Measurements from ENCODE around the gene RNF157.
"Not testable (repeated sequence)": the region's sequence is repeated elsewhere in the genome, so short reads cannot be mapped to it uniquely, and the experiment has no call there.

The RNF157 gene

DNA sequence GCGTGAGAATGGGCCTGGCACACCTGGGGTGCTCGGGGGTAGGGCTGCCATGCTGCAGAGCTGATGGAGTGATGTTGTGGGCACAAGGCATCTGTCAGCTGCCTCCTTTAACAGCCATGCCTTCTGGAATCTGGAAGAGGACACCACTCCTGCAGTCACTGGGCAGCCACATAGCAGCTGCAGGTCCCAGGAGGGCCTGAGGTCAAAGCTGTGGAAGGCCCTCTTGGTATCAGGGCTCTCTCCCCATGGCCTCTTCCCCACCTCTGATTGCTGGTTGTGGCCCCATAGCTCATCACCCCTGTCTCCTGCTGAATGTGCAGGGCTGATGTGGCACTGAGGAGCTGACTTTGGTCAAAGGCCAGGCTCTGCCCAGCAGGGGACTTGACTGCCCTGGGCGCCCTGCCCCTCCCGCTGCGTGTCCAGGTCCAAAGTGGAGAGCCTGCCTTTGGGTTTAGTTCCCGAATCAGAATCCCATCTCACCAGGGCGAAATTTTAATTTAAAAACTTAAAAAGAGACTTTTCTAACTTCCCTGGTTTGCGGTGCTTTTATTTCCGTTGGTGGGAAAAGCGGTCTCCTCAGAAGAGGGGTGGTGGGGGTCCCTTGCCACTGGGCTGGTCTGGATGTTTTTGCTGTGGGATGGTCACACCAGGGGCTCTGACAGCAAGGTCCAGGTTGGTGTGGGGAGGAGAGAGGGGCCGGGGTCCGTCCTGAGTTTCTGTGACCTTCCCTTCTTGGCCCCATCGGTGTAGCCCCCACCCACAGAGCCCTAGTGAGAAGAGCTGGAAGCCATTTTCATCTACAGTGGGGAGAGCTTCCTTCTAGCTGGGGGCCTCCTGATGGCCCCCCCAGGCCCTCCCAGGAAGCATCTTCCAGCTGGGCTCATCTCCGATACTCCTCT is 30.7 kb upstream of the RNF157 start:
- no peak for DNase-seq (ENCODE audit: low read depth)

DNA sequence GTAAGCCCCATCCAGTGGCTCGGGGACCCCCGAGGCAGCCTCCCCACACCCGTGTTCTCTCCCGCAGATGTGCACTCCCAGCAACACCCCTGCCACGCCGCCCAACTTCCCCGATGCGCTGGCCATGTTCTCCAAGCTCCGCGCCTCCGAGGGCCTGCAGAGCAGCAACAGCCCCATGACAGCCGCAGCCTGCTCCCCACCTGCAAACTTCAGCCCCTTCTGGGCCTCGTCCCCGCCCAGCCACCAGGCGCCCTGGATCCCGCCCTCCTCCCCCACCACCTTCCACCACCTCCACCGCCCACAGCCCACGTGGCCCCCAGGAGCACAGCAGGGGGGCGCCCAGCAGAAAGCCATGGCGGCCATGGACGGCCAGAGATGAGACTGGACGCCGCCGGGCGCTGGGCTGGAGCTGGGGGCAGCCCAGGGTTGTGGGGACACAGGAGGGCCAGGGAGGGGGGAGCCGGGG is 29.9 kb upstream of the RNF157 start:
- no peak for DNase-seq (ENCODE audit: low read depth)

DNA sequence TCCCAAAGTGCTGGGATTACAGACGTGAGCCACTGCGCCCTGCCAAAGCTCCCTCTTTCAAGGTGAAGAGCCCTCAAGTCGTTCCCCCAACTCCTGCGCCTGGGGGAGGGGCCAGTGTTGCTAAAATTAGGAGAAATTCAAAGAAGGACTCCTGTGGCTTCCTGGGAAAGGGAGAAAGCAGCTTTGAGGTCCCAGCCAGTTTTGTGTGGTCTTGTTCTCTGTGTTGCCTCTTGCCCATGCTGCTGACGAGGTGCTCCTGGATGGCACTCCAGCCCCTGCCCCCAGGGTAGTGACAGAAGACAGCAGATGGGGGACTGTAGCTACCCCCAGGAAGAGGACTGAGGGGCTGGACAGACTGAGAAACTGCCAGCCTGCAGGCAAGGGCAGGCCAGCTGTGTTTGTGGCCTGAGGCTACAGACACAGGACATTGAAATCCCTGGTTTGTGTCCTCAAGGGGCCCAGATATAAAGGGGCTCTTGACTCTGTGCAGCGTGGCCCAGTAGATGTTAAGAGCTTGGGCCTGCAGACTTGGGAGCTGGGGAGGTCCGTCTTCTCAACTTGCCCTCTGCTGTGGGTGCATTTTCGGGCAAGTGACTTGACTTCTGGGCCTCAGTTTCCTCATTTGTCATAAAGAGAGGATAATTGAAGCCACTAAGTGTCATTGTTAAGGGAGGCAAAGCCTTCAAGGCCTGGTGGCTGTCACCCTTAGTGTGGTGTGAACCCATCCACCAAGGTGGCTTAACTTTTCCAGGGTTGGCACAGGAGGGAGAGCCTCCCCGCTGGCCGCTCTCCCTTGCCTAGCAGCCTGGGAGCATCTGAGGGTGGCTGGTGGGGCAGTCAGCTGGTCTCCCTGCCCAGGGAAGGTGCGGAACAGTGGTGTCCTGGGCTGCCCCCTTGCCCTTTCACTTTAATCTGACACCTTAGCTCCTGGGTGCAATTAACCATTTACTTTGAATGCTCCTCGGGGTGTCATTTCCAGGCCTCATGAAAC is 29.0 kb upstream of the RNF157 start:
- no peak for DNase-seq (ENCODE audit: low read depth)

DNA sequence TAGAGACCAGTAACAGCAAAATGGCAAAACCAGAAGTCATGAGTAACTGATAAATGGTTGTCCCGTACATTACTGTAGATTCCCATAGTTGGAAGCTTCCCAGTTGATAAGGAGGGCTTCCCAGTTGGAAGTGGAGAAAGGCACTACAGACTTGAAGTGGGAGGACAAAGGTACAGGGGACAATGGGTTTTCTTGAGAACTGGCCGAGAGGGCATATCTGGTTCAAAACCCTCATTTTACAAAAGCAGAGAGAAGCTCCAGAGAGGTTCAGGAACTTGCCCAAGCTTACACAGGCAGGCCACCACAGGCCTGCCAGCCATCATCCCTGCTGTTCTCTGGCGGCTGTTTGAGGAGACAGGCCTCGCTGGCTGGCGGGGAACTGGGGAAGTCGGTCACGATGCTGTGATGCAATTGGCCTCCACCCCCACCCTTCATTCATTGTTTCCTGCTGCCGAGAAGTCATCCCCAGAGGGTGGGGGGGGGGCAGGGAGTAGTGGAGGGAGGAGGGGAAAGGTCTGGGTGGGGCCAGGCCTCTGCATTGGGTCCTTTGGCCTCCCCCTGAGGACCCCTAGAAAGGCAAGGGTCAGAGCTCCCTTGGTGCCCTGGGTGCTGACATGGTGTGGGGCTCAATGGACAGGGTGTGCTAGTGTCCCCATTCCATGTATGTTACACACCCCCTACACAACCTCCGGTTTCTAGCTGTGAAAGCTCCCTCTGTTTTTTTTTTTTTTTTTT is 27.9 kb upstream of the RNF157 start:
- peak; percentile 74 for DNase-seq (ENCODE audit: low read depth)

DNA sequence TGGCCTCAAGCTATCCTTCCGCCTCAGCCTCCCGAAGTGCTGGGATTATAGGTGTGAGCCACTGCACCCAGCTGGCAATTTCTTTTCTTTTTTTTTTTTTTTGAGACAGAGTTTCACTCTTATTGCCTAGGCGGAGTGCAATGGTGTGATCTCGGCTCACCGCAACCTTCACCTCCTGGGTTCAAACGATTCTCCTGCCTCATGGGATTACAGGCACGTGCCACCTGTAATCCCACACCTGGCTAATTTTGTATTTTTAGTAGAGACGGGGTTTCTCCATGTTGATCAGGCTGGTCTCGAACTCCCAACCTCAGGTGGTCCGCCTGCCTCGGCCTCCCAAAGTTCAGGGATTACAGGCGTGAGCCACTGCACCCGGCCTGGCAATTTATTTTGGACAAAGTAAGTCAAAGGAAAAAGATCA is 27.3 kb upstream of the RNF157 start:
- DNase-seq (ENCODE audit: low read depth), result not testable (repeated sequence)

DNA sequence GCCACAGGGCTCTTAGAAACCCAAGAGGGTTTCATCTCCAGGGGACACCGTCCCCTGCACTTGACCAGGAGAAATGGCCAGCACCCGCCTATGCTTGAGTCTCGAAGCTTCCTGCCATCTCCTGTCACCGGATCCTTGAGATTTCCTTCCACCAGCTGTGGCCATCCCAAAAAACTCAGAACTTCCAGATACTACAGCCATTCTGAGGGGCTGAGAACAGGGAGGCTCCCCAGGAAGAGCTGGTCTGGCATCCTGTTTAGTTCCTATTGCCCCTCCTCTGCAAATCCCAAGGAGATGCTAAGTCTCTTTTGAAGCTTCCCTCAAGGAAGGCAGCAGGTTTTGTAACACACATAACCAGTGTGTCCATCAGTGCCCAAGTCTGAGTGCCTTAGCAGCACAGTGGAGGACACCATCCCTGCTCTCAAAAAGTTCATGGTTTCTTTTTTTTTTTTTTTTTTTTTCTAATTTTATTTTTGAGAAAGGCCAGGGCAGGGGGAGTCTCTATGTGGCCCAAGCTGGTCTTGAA is 26.8 kb upstream of the RNF157 start:
- DNase-seq (ENCODE audit: low read depth), result no peak

DNA sequence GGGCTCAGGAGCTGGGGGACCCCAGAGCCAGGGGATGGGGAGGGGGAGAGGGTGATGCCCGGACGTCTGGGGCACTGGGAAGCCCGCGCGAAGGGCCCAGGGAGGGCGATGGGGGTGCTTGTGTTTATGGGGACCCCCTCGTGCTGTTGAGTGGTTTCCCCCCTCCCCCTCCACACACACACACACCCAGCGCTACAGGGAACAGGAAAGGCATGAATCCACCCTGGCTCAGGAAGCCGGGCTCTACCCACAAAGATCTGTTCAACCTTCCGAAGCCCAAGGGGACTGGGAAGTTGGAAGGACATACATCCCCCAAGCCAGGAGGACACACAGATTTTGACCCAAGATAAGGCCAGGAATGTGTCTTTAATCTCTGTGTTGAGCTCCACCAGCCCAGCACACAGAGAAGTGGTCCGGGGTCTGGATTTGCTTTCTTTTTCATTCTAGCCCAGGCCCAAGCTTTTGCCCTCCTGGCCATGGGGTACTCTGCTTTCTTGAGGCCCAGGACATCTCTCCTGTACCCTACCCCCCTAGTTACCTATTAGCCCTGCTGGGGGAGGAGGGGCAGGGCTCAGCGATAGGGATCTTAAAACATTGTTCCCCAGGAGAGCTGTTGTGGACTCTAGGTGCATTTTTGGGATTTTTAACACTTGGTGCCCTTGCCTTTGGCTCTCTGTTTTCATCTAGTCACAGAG is 26.1 kb upstream of the RNF157 start:
- no peak for DNase-seq (ENCODE audit: low read depth)

DNA sequence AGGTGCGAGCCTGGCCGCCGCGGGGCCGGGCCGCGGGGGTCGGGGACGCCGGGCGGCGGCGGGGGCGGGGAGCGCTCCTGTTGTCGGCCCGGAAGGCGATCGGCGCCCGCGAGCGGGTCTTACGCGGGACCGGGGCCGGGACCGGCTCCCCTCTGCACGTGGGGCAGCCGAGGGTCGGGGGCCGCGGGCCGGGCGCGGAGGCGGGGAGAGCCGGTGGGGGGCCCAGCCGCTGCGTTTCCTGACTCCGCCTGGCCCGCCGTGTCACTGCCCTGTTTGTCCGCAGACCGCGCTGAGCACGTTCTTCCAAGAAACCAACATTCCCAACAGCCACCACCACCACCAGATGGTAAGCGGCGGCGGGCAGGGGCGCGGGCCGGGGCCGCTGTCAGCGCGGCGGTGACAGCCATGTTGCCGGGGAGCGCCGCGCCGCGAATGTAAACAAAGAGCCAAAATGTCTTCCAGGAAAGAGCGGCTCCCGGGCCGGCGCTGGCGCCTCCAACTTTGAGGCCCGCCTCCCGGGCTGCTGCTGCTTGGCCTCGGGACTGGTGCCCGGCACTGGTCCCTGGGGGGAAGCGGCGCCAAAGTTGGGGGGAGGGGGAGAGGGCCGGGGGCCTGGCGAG is 25.4 kb upstream of the RNF157 start:
- no peak for DNase-seq (ENCODE audit: low read depth)

DNA sequence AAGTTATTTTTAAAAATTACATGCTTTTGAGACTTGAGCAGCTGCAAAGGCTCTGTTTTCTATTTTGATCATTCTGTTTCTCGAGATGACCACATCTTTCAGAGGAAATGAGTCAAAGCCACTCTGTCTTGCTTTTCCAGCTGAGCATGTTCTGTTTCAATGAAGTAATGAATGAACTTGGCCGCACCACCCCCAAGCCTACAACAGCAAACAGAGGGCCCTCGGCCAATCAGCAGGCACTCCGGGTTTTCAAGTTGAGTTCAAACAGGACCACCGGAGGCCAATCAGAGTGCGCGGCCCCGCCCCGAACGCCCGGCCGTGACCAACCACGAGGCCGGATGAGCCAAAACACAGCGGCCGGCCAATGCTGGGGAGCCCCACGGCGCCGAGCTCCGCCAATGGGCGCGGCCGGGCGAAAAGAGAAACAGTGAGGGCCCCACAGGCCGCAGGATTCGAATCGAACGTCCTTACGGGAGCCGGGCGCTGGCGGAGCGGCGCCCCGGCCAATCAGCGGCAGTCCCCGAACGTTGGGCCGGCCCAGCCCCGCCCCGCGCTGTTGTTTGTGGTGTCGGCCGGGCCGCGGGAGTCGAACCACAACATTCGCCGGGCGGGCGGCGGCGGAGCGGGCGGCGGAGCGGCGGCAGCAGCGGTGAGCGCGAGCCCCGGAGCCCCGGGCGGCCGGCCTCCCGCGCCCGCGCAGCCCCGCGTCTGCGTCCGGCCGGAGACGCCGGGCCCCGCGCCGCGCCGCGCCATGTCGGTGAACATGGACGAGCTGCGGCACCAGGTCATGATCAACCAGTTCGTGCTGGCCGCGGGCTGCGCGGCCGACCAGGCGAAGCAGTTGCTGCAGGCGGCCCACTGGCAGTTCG is 24.7 kb upstream of the RNF157 start, which contains the start of gene UBALD2:
TSS of gene UBALD2 (plus strand) at position 594 of the 869 bp plus-strand sequence. CDS start at position 752, 158 bp downstream.
- peak; percentile 98 for DNase-seq (ENCODE audit: low read depth)

DNA sequence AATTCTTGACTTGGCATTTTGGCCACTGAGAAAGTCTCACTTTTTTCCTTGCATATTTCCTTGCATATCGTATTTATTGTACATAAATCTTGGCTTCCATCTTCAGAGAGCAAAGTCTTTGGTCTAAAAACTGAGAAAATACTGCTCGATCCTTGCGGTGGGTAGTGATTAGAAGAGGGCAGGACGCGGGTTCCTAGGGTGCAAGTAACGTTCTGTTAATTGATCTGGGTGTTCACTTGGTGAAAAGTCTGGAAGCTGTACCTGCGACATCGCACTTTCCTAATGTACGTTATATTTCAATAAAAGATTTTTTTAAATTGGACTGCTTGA is 24.1 kb upstream of the RNF157 start:
- DNase-seq (ENCODE audit: low read depth), result no peak

DNA sequence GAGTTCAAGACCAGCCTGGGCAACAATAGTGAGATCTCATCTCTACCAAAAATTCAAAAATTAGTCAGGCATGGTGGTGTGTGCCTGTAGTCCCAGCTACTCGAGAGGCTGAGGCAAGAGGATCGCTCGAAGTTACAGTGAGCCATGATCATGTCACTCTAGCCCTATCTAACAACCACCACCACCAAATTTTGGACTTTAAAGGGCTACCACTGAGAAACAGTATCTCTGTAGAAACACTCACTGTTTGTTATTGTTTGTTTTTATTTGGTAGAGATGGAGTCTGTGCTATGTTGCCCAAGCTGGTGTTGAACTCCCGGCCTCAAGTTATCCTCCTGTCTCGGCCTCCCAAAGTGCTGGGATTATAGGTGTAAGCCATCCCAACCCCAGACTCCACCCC is 23.6 kb upstream of the RNF157 start:
- DNase-seq (ENCODE audit: low read depth), result no peak

DNA sequence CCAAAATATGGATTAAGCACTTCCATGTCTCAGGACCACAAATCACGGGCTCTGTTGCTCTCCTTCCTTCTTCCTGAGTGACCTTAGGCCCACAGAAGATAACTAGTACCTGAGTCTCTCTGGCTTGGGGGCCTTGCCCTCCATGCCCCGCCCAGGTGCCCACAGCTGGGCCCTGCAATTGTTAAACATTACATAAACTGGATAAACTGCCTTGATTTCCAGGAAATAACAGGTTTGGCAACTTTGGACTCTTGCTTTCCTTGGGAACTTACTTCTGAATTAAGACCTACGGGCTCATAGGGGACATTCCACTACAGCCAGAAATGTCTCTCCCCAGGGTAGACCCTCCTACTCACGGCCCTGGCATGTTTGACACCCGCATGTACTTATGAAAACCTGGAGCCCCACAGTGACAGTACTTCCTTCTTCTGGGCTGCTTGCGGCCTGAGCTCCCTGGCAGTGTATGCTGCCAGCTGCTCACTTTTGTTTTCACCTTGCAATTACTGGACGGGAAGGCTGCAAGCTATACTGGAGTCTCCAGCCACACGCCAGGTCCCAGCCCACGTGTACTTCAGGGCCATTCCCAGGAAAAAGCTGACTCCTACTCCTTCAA is 22.5 kb upstream of the RNF157 start:
- no peak for DNase-seq (ENCODE audit: low read depth)

DNA sequence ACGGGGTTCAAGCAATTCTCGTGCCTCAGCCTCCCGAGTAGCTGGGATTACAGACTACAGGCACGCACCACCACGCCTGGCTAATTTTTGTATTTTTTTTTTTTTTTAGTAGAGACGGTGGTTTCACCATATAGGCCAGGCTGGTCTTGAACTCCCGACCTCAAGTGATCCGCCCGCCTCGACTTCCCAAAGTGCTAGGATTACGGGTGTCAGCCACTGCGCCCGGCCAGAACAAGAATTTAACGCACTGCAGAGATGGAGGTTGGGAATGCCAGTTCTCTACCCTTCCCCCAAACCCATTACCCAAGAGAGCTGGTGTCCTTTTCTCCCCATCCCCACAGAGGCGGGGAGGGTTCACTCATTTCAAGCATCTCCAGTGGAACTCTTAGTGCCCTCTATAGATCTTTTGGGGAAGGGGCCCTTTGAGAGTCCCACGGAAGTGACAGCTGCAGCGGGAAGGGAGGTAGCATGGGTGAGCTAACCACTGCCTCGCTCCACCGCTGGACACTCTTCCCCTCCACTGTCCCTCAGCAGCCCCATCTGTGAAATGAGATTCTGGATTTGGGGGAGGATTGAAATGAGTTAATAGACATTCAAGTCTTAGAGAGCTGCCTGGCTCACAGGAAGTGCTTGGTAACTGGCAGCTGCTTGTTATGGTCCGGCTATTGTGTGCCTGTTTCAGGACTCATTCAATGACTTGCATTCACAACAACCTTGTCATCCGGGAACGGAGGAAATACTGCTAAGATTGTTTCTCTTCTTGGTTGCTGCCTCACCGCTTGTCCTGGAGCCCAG is 21.3 kb upstream of the RNF157 start:
- DNase-seq (ENCODE audit: low read depth), result no peak

DNA sequence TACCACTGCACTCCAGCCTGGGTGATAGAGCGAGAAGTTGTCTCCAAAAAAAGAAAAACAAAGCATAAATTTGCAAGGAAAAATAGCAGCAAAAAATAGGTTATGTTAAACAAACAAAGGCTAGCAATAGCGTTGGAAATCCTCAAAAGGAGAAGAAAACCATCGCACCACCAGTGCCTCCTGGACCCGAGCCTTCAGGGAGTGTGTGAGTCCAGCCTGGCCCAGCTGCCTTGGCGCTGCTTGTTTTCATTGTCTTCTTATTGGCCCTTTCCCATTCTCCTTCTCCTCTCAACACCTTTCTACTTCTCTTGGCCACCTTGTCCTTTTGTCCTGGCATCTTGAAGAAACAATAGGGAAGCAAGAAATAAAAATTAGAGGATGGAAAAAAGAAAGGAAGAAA is 20.4 kb upstream of the RNF157 start:
- DNase-seq (ENCODE audit: low read depth), result no peak

DNA sequence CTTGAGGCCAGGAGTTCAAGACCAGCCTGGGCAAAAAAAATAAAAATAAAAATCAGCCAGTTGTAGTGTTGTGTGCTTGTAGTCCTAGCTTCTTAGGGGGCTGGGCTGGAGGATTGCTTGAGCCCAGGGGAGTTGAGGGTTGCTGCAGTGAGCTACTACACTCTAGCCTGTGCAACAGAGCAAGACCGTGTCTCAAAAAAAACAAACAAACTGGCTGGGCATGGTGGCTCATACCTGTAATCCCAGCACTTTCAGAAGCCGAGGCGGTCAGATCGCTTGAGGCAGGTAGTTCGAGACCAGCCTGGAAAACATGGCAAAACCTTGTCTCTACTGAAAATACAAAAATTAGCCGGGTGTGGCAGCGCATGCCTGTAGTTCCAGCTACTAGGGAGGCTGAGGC is 19.9 kb upstream of the RNF157 start:
- DNase-seq (ENCODE audit: low read depth), result no peak

DNA sequence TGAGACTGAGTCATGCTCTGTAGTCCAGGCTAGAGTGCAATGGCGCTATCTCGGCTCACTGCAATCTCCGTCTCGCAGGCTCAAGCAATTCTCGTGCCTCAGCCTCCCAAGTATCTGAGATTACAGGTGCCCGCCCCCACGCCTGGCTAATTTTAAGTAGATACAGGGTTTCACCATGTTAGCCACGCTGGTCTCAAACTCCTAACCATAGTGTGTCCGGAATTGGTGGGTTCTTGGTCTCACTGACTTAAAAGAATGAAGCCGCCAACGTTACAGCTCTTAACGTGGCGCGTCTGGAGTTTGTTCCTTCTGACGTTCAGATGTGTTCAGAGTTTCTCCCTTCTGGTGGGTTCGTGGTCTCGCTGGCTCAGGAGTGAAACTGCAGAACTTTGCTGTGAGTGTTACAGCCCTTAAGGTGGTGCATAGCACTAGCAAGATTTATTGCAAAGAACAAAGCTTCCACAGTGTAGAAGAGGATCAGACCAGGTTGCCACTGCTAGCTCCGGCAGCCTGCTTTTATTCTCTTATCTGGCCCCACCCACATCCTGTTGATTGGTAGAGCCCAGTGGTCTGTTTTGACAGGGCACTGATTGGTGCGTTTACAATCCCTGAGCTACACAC is 16.2 kb upstream of the RNF157 start:
- not testable (repeated sequence) for DNase-seq (ENCODE audit: low read depth)

DNA sequence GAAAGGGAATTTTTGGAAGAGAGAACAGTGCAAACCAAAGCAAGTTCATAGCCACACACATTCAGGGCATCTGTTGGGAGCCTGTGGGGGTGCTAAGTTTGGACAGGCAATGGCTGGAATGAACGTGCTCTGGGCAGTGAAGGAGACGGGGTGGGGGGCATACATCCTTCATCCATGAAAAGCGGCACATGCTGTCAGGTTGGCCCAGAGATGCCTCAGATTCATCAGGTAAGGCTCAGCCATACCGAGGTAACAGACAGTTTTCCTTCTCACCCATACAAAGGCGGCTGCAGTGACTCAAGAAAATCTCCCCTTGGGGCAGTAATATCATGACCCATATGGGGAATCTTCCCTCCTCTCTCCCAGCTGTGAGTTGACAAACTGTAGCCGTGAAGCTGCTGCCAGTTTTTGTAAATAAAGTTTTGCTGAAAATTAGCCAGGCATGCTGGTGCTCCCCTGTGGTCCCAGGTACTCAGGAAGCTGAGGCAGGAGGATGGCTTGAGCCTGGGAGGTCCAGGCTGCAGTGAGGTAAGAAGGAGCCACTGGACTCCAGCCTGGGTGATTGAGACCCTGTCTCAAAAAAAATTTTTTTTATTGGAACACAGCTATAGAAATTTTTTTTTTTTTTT is 15.6 kb upstream of the RNF157 start:
- no peak for DNase-seq (ENCODE audit: low read depth)

Data from stimulated activated CD4-positive, alpha-beta T cell treated with anti-CD3 and anti-CD28 coated beads, Interleukin-2, amount 100 ng/mL, for 4 hours (primary cell).